GM23338 (cell line): ENCODE results near the gene TIA1.
"Not testable (repeated sequence)": the region's sequence is repeated elsewhere in the genome, so short reads cannot be mapped to it uniquely, and the experiment has no call there.

Source experiments
- CREB1 ChIP-seq: fragments of 250-450 bp; sonication (Bioruptor Pico); IDR thresholded peaks from 2 replicates; pipeline ENCODE4 v1.5.0; 2020; ENCODE audit warnings: low read depth, mild to moderate bottlenecking, moderate library complexity
- CTCF ChIP-seq, 2 experiments: fragments of 200-600 bp in 1 of 2; sonication (generic) in 1 of 2; conservative IDR thresholded peaks; 2 replicates each; pipeline versions ENCODE4 v1.5.1 to v1.6.1; 2016 to 2017; ENCODE audit warnings: antibody characterized with exemption in 2 of 2, low read depth in 2 of 2, mild to moderate bottlenecking in 2 of 2, moderate library complexity in 1 of 2
- ETS1 ChIP-seq: IDR thresholded peaks from 2 replicates; pipeline ENCODE4 v1.6.1; 2016; ENCODE audit warnings: antibody characterized with exemption
- EZH2 ChIP-seq: fragments of 200-600 bp; sonication (generic); IDR thresholded peaks from one replicate; pipeline ENCODE4 v1.8.0; 2017; ENCODE audit warnings: antibody characterized with exemption, mild to moderate bottlenecking, low read depth; ENCODE audit not compliant: unreplicated experiment
- EZH2phosphoT487 ChIP-seq: fragments of 200-600 bp; sonication (generic); IDR thresholded peaks from one replicate; pipeline ENCODE4 v1.8.1; 2018; ENCODE audit warnings: antibody characterized with exemption; ENCODE audit not compliant: unreplicated experiment
- JUNB ChIP-seq: IDR thresholded peaks from one replicate; pipeline ENCODE4 v1.6.1; 2016; ENCODE audit warnings: antibody characterized with exemption; ENCODE audit not compliant: unreplicated experiment
- POLR2AphosphoS5 ChIP-seq: IDR thresholded peaks from 2 replicates; pipeline ENCODE4 v1.6.1; 2016; ENCODE audit warnings: antibody characterized with exemption, low read depth
- REST ChIP-seq: IDR thresholded peaks from one replicate; pipeline ENCODE4 v1.6.1; 2018; ENCODE audit warnings: antibody characterized with exemption; ENCODE audit not compliant: unreplicated experiment
- STAT1 ChIP-seq: IDR thresholded peaks from one replicate; pipeline ENCODE4 v1.6.1; 2016; ENCODE audit warnings: antibody characterized with exemption; ENCODE audit not compliant: unreplicated experiment
- ZNF114 ChIP-seq: fragments of 250-450 bp; sonication (Bioruptor Pico); IDR thresholded peaks from 2 replicates; pipeline ENCODE4 v1.5.0; 2020; ENCODE audit warnings: mild to moderate bottlenecking, moderate library complexity

- TF ChIP-seq POLR2AphosphoS5; CTCF (conservative IDR thresholded peaks at IDR 0.05; ENCODE audit: low read depth in 2 of 2); EZH2phosphoT487; JUNB; EZH2; STAT1; REST; CREB1; ETS1; ZNF114: not testable (repeated sequence)
These were observed 21.2 kb upstream of the TIA1 start for GRCh38 chr2:70269422-70270302.
